AG09309 (cell line): ENCODE results near the gene CABP7.

Experiments used
- DNase-seq: peaks from one replicate; pipeline ENCODE4 v3.0.0-alpha.2; 2010; ENCODE audit warnings: low read depth
- H3K4me3 ChIP-seq: 2 replicates; pipeline ENCODE4 v1.5.1; 2011; ENCODE audit warnings: mild to moderate bottlenecking, low read depth, low read length, moderate library complexity; ENCODE audit not compliant: control insufficient read depth
- TF ChIP-seq, protein P1 (sequence below): IDR thresholded peaks from 2 replicates; pipeline ENCODE4 v1.5.1; 2011; ENCODE audit warnings: mild to moderate bottlenecking, low read depth, low read length, inconsistent platforms; ENCODE audit not compliant: insufficient read depth, control insufficient read depth; ENCODE audit errors: missing control alignments

The CABP7 gene

DNA sequence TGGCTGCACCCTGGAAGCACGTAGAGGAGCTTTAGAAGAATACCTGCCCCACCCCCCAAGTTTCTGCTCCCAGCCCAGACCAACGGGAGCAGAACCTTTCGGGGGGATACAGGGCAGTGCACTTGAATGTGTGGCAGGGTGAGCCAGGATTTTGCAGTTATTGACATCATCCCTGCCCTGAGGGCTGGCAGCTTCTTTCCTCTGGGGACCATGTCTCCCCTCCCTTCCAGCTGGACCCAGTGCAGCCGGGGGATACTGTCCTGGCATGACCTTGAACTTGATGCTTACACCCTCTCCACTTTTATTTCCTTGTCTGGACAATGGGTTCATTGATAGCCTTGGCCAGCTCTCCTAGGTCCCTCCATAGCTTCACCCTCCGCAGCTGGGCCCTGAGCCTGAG lies 4.1 kb upstream of the CABP7 start:
- DNase-seq = no peak
- H3K4me3 ChIP-seq = no peak overlapping the region
- TF ChIP-seq, protein P1, sequence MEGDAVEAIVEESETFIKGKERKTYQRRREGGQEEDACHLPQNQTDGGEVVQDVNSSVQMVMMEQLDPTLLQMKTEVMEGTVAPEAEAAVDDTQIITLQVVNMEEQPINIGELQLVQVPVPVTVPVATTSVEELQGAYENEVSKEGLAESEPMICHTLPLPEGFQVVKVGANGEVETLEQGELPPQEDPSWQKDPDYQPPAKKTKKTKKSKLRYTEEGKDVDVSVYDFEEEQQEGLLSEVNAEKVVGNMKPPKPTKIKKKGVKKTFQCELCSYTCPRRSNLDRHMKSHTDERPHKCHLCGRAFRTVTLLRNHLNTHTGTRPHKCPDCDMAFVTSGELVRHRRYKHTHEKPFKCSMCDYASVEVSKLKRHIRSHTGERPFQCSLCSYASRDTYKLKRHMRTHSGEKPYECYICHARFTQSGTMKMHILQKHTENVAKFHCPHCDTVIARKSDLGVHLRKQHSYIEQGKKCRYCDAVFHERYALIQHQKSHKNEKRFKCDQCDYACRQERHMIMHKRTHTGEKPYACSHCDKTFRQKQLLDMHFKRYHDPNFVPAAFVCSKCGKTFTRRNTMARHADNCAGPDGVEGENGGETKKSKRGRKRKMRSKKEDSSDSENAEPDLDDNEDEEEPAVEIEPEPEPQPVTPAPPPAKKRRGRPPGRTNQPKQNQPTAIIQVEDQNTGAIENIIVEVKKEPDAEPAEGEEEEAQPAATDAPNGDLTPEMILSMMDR = no peak

DNA sequence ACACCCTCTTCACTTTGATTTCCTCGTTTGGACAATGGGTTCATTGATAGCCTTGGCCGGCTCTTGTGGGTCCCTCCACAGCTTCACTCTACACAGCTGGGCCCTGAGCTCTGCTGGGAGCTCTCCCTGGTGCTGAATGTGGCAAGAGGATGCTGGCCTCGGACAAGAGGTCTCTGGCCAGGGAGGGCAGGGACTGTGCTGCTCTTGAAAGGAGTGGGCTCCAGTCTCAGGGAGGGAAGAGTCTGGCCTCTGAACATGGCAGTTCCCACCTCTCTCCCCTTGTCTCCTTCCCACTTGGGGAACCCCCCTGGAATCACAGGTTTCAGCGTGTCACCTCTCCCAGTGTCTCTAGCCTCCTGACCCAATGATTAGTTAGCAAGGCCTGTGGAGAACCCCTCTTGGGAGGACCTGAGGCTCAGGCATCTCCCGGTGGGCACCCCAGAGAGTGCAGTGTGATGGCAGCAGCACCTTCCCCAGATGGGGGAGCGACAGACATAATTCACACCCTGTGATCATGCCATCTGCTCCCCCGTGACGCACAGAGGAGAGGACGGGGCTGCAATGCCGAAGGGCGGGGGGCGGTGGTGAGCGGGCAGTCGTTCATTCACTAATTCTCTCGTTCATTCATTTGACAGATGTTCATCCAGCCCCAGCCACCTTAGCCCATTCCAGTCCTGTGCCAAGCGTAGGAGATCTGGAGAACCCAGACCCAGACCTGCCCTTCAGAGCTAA lies 2.8 kb upstream of the CABP7 start:
- TF ChIP-seq, protein P1 = no peak
- no peak overlapping the region for H3K4me3 ChIP-seq
- peak; percentile 10 for DNase-seq

DNA sequence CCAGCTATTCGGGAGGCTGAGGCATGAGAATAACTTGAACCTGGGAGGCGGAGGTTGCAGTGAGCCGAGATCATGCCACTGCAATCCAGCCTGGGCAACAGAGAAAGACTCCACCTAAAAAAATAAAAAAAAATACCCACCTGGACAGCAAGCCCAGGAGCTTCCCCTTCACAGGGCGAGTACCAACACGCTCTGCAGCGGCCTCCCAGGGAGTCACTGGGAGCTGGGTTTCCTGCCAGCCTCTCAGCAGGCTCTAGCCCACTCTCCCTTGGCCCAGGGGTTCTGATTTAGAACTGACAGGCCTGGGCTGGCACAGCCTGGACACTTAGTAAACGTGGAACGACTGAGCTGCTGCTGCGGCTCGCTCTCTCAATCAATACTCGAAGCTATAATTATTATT lies 2.0 kb upstream of the CABP7 start:
- no peak overlapping the region for H3K4me3 ChIP-seq
- TF ChIP-seq, protein P1 = no peak
- DNase-seq = no peak

DNA sequence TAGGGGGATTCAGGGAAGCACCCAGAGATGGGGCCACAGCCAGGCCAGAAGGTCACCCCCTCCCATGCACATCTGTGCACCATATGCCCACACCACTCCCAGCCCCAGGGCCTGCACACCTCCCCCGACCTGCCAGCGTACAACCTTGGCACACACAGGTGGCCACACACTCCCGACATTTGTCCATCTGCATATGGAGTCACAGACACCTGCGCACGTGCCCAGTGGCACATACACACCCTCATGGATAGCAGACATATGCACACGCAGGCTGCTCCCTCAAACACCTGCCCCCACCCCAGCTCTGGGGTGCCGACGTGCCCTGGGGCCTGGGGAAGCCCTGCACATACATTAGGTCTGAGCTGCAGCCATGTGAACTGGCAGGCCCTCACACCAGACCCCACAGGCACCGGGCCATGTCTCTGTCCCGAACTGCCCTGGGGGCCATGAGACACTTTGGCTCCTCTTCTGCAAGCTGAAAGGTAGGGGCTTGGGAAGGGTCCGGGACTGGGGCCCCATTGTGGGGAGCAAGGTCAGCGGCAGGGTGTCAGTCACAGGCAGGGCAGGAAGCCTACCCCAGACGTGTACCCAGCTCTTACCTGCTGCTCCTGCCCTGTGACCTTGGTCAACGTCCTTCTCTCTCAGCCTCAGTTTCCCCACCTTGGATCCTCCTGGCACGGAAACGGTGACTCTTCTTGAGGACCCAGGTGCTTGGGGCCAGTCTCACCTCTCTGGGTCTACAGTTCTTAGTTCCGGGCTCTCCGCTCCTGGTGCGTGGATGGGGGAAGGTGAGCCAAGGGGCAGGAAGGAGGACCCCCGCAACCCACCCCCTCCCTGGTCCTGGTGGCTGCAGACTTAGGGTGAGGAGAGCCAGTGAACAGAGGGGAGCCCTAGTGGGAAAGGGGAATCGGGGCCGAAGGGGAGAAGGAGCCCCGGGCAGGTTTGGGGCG lies 579 bp upstream of the CABP7 start:
- DNase-seq = no peak
- no peak overlapping the region for H3K4me3 ChIP-seq
- TF ChIP-seq, protein P1 = no peak

DNA sequence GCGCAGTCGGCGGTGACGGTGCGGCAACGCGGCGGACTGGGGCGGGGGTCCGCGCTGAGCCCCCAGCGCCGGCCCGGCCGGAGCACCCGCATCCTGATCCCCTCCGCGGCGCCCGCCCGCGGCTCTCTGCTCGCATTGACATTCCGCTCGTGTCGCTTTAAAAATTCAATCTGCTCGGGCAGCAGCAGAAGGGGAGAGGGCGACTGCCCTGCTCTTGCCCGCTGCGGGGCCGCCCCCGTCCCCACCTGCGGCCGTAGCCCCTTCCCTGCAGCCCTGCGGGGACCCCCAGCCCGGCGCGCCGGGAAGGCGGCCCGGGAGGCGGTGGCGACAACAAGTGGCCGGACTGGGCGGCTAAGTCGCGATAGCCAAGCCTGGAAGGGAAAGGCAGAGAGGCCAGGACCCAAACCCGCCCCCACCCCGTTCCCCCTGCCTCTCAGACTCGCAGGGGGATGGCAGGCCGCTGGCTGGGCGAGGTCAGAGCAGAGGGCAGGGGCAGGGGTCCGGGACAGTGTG lies 1.1 kb downstream of the CABP7 start:
- no peak for DNase-seq
- H3K4me3 ChIP-seq = no peak overlapping the region
- TF ChIP-seq, protein P1 = no peak

DNA sequence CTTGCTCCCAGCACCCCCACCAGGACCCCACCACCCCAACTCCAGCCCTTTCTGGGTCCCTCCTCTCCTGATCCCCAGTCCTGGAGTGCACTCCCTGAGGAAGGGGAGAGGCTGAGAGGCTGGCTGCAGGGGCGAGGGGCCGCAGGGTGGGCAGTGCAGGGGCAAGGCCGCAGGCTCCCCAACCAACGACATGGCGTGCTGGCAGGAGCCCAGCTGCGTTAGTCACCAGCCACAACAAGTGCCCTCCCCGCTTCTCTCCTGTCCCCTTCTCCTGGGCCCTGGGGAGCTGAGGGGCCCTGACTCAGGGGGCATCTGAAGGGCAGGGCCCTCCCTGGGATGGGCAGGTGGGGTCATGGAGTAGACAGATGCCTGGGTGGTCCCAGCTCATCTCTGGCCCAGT lies 2.3 kb downstream of the CABP7 start:
- no peak overlapping the region for H3K4me3 ChIP-seq
- TF ChIP-seq, protein P1 = no peak
- no peak for DNase-seq
